22Rv1 (cell line): ENCODE data around the gene TP53BP1.
"Not testable (repeated sequence)": the region's sequence is repeated elsewhere in the genome, so short reads cannot be mapped to it uniquely, and the experiment has no call there.

ENCODE experiments used
- H3K27ac ChIP-seq: fragments of 450-650 bp; 2 replicates; pipeline ENCODE4 v1.5.1; 2017
- ZFX ChIP-seq: fragments of 450-650 bp; IDR thresholded peaks from 2 replicates; pipeline ENCODE4 v1.6.1; 2017; ENCODE audit warnings: antibody characterized with exemption, borderline replicate concordance
- TF ChIP-seq, protein P1 (sequence below): fragments of 450-650 bp; IDR thresholded peaks from 2 replicates; pipeline ENCODE4 v1.5.1; 2017; ENCODE audit warnings: mild to moderate bottlenecking

The TP53BP1 gene, protein sequence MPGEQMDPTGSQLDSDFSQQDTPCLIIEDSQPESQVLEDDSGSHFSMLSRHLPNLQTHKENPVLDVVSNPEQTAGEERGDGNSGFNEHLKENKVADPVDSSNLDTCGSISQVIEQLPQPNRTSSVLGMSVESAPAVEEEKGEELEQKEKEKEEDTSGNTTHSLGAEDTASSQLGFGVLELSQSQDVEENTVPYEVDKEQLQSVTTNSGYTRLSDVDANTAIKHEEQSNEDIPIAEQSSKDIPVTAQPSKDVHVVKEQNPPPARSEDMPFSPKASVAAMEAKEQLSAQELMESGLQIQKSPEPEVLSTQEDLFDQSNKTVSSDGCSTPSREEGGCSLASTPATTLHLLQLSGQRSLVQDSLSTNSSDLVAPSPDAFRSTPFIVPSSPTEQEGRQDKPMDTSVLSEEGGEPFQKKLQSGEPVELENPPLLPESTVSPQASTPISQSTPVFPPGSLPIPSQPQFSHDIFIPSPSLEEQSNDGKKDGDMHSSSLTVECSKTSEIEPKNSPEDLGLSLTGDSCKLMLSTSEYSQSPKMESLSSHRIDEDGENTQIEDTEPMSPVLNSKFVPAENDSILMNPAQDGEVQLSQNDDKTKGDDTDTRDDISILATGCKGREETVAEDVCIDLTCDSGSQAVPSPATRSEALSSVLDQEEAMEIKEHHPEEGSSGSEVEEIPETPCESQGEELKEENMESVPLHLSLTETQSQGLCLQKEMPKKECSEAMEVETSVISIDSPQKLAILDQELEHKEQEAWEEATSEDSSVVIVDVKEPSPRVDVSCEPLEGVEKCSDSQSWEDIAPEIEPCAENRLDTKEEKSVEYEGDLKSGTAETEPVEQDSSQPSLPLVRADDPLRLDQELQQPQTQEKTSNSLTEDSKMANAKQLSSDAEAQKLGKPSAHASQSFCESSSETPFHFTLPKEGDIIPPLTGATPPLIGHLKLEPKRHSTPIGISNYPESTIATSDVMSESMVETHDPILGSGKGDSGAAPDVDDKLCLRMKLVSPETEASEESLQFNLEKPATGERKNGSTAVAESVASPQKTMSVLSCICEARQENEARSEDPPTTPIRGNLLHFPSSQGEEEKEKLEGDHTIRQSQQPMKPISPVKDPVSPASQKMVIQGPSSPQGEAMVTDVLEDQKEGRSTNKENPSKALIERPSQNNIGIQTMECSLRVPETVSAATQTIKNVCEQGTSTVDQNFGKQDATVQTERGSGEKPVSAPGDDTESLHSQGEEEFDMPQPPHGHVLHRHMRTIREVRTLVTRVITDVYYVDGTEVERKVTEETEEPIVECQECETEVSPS (N-terminal part only)

DNA sequence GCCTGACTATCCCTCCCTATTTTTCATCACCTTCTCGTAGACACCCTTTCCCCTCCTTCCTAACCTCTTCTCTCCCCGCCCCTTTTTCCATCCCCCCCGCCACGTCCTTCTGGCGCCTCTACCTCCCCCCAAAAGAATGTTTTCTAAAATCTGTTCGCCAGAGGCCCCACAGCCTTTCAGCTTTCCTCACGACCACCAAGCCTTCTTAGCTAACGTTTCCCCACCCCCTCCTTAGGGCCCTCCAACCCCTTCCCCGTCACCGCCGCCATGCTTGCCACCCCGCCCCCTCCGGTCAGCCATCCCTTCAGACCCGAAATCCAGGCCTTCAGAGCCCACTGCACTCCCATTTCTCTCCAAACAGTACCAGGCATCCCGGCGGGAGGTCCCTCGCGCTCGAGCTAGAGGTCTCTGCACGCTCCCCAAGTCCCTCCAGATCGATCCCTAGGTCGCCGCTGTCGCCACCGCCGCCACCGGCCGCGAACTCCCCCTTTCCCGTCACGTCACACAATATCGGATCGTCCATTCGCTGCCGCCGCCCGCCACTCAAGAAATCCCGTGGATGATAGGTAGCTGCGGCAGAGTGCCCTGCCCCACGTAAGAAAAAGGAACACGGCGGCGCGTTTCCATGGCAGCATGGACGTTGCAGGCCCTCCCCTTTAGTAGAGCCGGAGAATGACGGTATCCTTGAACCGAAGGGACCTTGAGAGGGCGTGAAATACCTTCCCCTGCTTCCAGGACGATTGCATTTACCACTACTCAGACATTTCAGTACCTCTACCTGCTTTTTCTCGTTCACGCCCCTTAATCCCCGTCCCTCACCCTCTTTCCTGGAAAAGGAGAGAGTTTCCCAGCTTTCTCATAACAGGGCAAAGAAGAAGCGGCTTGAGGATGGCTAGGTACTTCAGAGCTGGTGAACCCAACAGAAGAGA, at the start of gene TP53BP1:
TSS of gene TP53BP1 (minus strand) at position 484 of the 929 bp plus-strand sequence. CDS start at position 371, 113 bp downstream.
- H3K27ac ChIP-seq = peak within 1 kb of the TSS; percentile 60
- TF ChIP-seq ZFX = no peak
- TF ChIP-seq, protein P1, sequence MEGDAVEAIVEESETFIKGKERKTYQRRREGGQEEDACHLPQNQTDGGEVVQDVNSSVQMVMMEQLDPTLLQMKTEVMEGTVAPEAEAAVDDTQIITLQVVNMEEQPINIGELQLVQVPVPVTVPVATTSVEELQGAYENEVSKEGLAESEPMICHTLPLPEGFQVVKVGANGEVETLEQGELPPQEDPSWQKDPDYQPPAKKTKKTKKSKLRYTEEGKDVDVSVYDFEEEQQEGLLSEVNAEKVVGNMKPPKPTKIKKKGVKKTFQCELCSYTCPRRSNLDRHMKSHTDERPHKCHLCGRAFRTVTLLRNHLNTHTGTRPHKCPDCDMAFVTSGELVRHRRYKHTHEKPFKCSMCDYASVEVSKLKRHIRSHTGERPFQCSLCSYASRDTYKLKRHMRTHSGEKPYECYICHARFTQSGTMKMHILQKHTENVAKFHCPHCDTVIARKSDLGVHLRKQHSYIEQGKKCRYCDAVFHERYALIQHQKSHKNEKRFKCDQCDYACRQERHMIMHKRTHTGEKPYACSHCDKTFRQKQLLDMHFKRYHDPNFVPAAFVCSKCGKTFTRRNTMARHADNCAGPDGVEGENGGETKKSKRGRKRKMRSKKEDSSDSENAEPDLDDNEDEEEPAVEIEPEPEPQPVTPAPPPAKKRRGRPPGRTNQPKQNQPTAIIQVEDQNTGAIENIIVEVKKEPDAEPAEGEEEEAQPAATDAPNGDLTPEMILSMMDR = no peak

DNA sequence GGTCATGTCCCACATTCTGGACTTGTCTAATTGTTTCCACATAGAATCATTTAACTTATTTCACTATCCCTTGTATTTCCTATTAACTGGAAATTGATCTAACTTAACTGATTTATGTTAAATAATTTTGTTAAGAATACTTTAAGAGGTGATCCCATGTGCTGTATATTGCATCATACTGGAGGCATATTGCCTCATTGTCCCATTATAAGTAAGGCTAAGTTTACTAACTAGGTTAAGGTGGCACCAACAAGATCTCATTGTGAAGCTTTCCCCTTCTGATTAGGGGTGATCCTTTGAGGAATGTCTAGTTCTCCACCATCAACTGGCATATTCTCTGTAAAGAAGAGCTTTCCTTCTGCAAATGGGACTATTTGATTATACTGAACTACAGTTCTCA, 48.8 kb upstream of the TP53BP1 start:
- TF ChIP-seq, protein P1 = no peak
- no peak for TF ChIP-seq ZFX
- H3K27ac ChIP-seq = no peak overlapping the region

DNA sequence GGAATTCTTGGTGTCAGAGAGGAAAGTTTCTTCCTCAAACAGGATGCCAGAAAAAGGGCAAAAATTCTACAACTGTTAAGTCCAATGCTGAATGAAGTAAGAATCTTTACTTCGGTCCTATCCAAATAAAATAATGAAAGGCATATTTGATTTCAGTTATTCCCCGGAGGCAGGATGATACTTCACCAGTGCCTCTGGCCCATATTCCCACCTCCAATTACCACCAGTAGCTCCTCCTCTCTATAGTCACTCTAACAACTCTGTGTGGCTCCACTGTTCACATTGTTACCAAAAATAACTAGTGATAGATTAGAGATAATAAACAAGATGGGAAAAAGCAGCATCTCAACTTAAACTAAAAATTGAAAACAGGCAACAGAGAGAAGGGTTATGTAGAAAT, 45.1 kb upstream of the TP53BP1 start:
- TF ChIP-seq, protein P1 = no peak
- no peak for TF ChIP-seq ZFX
- no peak overlapping the region for H3K27ac ChIP-seq

DNA sequence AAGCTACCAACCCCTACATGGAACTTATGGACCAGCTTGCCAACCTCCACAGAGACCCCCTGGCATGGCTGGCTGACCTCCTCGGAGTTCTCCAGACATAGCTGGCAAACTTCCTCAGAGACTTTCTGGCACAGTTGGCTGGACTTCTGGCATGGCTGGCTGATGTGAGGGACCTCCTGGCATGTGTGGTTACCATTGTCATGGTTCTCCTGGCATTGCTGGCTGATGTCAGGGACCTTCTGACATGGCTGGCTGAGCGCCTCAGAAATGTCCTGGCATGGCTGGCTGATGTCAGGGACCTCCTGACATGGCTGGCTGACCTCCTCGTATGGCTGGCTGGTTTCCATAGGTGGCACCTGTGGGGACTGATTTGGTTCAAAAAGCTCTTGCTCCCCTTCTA, 41.9 kb upstream of the TP53BP1 start:
- no peak overlapping the region for H3K27ac ChIP-seq
- TF ChIP-seq, protein P1 = no peak
- no peak for TF ChIP-seq ZFX

DNA sequence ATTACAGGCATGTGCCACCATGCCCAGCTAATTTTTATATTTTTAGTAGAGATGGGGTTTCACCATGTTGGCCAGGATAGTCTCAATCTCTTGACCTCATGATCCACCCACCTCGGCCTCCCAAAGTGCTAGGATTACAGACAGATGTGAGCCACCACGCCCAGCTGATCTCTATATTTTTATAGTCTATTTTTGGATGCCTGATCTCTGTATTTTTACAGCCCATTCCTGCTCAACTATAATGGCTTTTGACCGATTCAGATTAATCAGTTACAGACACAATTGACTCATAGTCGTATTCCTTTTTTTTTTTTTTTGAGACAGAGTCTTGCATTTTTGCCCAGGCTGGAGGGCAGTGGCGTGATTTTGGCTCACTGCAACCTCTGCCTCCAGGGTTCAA, 39.9 kb upstream of the TP53BP1 start:
- not testable (repeated sequence) for H3K27ac ChIP-seq

DNA sequence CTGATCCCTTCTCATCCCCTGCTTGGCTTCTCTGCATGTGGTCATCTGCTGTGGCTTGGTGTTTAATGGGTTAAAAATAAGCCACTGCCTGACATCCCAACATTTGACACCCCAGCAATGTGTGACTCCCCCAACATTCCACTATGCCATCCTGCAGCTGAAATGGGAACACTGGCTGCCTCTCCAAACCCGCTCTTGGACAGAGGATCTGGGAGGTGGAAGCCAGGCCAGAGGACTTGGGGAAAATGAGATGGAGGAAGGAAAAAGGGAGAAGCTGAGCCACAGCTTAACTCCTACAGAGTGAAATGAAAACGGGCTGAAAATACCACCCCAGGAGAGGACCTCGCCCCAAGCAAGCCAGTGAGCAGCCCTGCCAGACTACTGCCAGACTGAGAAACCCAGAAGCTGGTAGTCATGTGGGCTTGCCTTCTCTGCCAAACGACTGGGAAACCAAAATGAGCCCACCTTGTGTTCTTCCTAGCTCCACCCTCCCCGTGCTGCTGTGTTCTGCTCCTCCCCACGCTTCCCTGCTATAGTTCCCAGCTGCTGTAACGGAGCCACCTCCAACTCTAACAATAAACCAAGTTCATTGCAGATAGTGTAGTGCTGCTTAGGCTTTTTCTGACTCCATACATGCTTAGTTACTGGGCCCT, 38.2 kb upstream of the TP53BP1 start:
- no peak overlapping the region; the same call in 1 of the 2 replicates for H3K27ac ChIP-seq
- TF ChIP-seq, protein P1 = no peak
- no peak for TF ChIP-seq ZFX
